Caco-2 (cell line): Measurements from ENCODE around the gene MCM3AP. TPM values are rescaled to one million over a fixed set of nuclear protein-coding genes. Genes with fewer than 3 reads are reported as not detected.

Experiments used
- BruUV-seq: library from RNA; stranded (reverse); fragments of 400-500 nt; replicated peaks from 2 replicates; lab custom pipeline; 2021; lab: Mats Ljungman, UMichigan
- CTCF ChIA-PET: fragments of 300-600 bp; sonication (Branson Sonifier 250); formaldehyde crosslinking; loops from one replicate; lab custom pipeline; 2022; ENCODE audit warnings: antibody characterized with exemption; lab: Charles Lee
- POLR2A ChIA-PET: fragments of 300-600 bp; sonication (Branson Sonifier 250); formaldehyde crosslinking; loops from one replicate; lab custom pipeline; 2022; ENCODE audit warnings: antibody characterized with exemption; lab: Charles Lee
- DNase-seq, 2 experiments: peaks; one replicate each; pipeline versions ENCODE4 v3.0.0 to v3.0.0-alpha.2; 2020 to 2022
- H3K27me3 ChIP-seq: replicated peaks from 2 replicates; pipeline ENCODE4 v1.6.0; 2011; ENCODE audit warnings: low read length; ENCODE audit not compliant: control insufficient read depth, insufficient read depth
- H3K36me3 ChIP-seq: 2 replicates; pipeline ENCODE4 v1.5.1; 2011; ENCODE audit warnings: low read length; ENCODE audit not compliant: control insufficient read depth, insufficient read depth
- H3K4me1 ChIP-seq: fragments of 250-450 bp; sonication (Bioruptor Pico); 2 replicates; pipeline ENCODE4 v1.5.1; 2020; ENCODE audit warnings: mild to moderate bottlenecking
- H3K4me3 ChIP-seq: 2 replicates; pipeline ENCODE4 v1.5.1; 2011; ENCODE audit warnings: low read depth, mild to moderate bottlenecking, control low read depth, low read length
- H3K9me3 ChIP-seq: fragments of 250-450 bp; sonication (Bioruptor Pico); 2 replicates; pipeline ENCODE4 v1.5.1; 2020; ENCODE audit warnings: mild to moderate bottlenecking, moderate library complexity
- H3K27ac Mint-ChIP-seq: one replicate; pipeline ENCODE4 v1.8.0; 2022; ENCODE audit warnings: mixed read lengths; ENCODE audit not compliant: unreplicated experiment
- H3K27me3 Mint-ChIP-seq: one replicate; pipeline ENCODE4 v1.8.0; 2022; ENCODE audit warnings: mixed read lengths; ENCODE audit not compliant: insufficient read depth, unreplicated experiment
- H3K36me3 Mint-ChIP-seq: one replicate; pipeline ENCODE4 v1.8.0; 2022; ENCODE audit warnings: mild to moderate bottlenecking, mixed read lengths; ENCODE audit not compliant: insufficient read depth, unreplicated experiment
- H3K4me1 Mint-ChIP-seq: one replicate; pipeline ENCODE4 v1.8.0; 2022; ENCODE audit warnings: low read depth, mixed read lengths; ENCODE audit not compliant: unreplicated experiment
- H3K4me3 Mint-ChIP-seq: one replicate; pipeline ENCODE4 v1.8.0; 2022; ENCODE audit warnings: mild to moderate bottlenecking, moderate library complexity, mixed read lengths; ENCODE audit not compliant: unreplicated experiment
- H3K9me3 Mint-ChIP-seq: one replicate; pipeline ENCODE4 v1.8.0; 2022; ENCODE audit warnings: mixed read lengths; ENCODE audit not compliant: unreplicated experiment
- intact Hi-C: fragments of 100-400 bp; cut with micrococcal nuclease; formaldehyde crosslinking; loops from one replicate; pipeline ENCODE4 v1.10.0; 2022; ENCODE audit not compliant: unreplicated experiment
- total RNA-seq: library from RNA; stranded (reverse); gene quantifications from 2 replicates; pipeline ENCODE4 v1.2.3, GENCODE V29; 2022
- TF ChIP-seq, protein P1 (sequence below), 2 experiments: fragments of 200-600 bp in 1 of 2; IDR thresholded peaks; 1 replicate in 1 of 2; 2 replicates in 1 of 2; pipeline versions ENCODE4 v1.5.1 to v1.8.0; 2011 to 2022; ENCODE audit warnings: antibody characterized with exemption in 1 of 2, control low read depth in 1 of 2, inconsistent platforms in 1 of 2, low read depth in 1 of 2, low read length in 1 of 2, mild to moderate bottlenecking in 1 of 2, moderate library complexity in 1 of 2; ENCODE audit not compliant: insufficient read depth in 1 of 2, severe bottlenecking in 1 of 2, unreplicated experiment in 1 of 2

The MCM3AP gene
- total RNA-seq, 1 experiment from 2014 or later = 88.1 TPM

DNA sequence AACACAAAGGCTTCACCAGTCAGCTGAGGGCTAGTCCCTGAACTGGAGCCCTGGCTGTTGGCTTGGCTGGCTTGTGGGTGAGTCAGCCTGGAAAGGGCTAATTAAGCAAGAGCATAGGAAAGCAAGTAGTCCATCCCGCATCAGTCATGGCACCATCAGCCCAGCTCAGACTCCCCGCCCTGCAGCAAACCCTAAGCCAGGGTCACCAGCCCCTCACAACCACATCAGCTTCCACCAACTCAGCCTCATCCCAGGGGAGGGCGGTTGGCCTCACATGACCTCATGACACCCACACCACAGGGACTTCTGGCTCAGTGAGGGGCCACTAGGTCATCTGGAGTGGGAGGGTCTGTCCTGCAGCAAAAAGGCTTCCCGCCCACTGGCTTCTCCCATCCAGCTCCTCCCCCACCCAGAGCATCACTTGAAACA, 94.1 kb downstream of the MCM3AP start:
- no peak for DNase-seq
- Mint-ChIP-seq H3K27me3 (no peaks in the 10 kb centered on the region), H3K9me3 (no peaks in the 10 kb centered on the region), H3K27ac (no peak overlapping the region), H3K4me3 (no peak overlapping the region), H3K4me1 (peaks cover 21% of the 10 kb centered on the region), H3K36me3 (peaks cover 58% of the 10 kb centered on the region)
- ChIA-PET POLR2A (no interaction called here), CTCF (no interaction called here)
- BruUV-seq = no TSS peak
- Histone ChIP-seq H3K27me3 (no peaks in the 10 kb centered on the region), H3K4me1 (peaks cover 11% of the 10 kb centered on the region), H3K4me3 (no peak overlapping the region), H3K36me3 (peaks cover 7% of the 10 kb centered on the region), H3K9me3 (no peaks in the 10 kb centered on the region)
- TF ChIP-seq, protein P1, sequence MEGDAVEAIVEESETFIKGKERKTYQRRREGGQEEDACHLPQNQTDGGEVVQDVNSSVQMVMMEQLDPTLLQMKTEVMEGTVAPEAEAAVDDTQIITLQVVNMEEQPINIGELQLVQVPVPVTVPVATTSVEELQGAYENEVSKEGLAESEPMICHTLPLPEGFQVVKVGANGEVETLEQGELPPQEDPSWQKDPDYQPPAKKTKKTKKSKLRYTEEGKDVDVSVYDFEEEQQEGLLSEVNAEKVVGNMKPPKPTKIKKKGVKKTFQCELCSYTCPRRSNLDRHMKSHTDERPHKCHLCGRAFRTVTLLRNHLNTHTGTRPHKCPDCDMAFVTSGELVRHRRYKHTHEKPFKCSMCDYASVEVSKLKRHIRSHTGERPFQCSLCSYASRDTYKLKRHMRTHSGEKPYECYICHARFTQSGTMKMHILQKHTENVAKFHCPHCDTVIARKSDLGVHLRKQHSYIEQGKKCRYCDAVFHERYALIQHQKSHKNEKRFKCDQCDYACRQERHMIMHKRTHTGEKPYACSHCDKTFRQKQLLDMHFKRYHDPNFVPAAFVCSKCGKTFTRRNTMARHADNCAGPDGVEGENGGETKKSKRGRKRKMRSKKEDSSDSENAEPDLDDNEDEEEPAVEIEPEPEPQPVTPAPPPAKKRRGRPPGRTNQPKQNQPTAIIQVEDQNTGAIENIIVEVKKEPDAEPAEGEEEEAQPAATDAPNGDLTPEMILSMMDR (IDR thresholded peaks at IDR 0.05; ENCODE audit: insufficient read depth in 1 of 2, low read depth in 1 of 2, low read length in 1 of 2, severe bottlenecking in 1 of 2, unreplicated experiment in 1 of 2) = no peak
- intact Hi-C loops = no loop called here

DNA sequence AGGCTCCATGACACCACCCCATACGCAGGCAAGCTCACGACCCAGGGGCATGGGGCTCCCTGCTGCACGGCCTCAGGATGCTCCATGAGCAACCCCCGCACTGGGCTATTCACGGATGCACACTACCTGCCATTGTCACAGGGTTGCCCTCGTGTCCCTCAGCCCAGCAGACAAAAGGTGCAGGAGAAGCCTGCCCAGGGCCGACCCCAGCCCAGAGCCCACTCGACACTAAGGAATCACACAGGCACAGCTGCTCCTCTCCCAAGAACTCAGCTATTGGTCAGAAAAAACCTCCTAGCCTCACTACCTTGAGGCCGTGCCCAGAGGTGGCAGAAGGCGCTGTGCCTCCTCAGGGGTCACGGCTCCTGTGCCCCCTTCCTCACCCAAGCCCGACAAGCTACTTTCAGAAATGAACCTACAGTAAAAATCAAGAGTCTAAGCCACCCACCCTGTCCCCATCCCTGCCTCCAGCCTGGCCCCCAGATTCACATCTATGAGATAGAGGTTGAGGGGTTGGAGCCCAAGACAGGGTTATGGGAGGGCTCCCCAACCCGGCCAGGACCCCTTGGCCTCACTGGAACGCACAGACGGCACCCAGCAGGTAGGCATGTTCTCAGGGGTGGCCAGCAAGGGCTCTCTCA, 94.8 kb downstream of the MCM3AP start:
- Mint-ChIP-seq H3K27ac (no peak overlapping the region), H3K4me1 (peaks cover 21% of the 10 kb centered on the region), H3K36me3 (peaks cover 55% of the 10 kb centered on the region), H3K9me3 (no peaks in the 10 kb centered on the region), H3K4me3 (no peak overlapping the region), H3K27me3 (no peaks in the 10 kb centered on the region)
- no peaks in the 10 kb centered on the region for H3K9me3 ChIP-seq
- no peak for DNase-seq
- ChIA-PET POLR2A (no interaction called here), CTCF (interaction anchor here (0.8 kb wide), 1 partner anchor 47 kb away, joined by 3 read pairs; no protein-coding TSS in a partner anchor)
- TF ChIP-seq, protein P1 (IDR thresholded peaks at IDR 0.05; ENCODE audit: insufficient read depth in 1 of 2, low read depth in 1 of 2, low read length in 1 of 2, severe bottlenecking in 1 of 2, unreplicated experiment in 1 of 2) = no peak
- peaks cover 11% of the 10 kb centered on the region for H3K4me1 ChIP-seq
- no peak overlapping the region for H3K4me3 ChIP-seq
- peaks cover 7% of the 10 kb centered on the region for H3K36me3 ChIP-seq
- no peaks in the 10 kb centered on the region for H3K27me3 ChIP-seq
- intact Hi-C loops = no loop called here
- TSS peak; percentile 58 for BruUV-seq

DNA sequence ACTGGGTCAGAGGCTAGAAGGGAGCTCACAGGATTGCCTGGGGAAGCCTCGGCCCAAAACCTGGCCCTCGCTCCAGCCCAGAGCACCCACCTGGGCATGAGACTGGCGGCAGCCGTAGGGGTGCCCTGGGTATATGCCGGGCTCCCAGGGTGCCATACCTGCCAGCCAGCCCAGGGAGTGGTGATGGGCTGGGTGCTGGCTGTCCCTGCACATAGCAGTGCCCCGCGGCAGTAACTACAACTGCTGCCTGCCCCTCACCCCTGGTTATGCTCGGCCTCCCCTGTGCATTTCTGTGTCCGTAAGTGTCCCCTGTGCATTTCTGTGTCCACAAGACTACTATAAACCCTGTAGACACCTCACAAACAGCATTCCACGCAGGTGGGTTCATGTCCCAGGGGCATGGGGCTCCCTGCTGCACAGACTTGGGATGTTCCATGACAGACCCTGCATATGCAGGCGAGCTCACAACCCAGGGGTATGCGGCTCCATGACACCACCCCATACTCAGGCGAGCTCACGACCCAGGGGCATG, 95.4 kb downstream of the MCM3AP start:
- CTCF ChIA-PET = interaction anchor here (0.8 kb wide), 1 partner anchor 47 kb away, joined by 3 read pairs; no protein-coding TSS in a partner anchor
- Mint-ChIP-seq H3K27ac (no peak overlapping the region), H3K9me3 (no peaks in the 10 kb centered on the region), H3K27me3 (no peaks in the 10 kb centered on the region), H3K4me1 (peaks cover 21% of the 10 kb centered on the region), H3K4me3 (no peak overlapping the region), H3K36me3 (peaks cover 55% of the 10 kb centered on the region)
- intact Hi-C loops = no loop called here
- Histone ChIP-seq H3K27me3 (no peaks in the 10 kb centered on the region), H3K4me3 (no peak overlapping the region), H3K36me3 (peaks cover 7% of the 10 kb centered on the region), H3K4me1 (peaks cover 11% of the 10 kb centered on the region), H3K9me3 (no peaks in the 10 kb centered on the region)
- TF ChIP-seq, protein P1 (IDR thresholded peaks at IDR 0.05; ENCODE audit: insufficient read depth in 1 of 2, low read depth in 1 of 2, low read length in 1 of 2, severe bottlenecking in 1 of 2, unreplicated experiment in 1 of 2) = no peak
- no TSS peak for BruUV-seq
- POLR2A ChIA-PET = no interaction called here
- DNase-seq = no peak
